ENCODE data around the gene SPX.

Gene SPX

GRCh38 chr12:21518451-21518850 is 7.6 kb upstream of the SPX start:
- TF ChIP-seq ZFX (IDR thresholded peaks at IDR 0.05), result no peak
- TF ChIP-seq, protein P1, sequence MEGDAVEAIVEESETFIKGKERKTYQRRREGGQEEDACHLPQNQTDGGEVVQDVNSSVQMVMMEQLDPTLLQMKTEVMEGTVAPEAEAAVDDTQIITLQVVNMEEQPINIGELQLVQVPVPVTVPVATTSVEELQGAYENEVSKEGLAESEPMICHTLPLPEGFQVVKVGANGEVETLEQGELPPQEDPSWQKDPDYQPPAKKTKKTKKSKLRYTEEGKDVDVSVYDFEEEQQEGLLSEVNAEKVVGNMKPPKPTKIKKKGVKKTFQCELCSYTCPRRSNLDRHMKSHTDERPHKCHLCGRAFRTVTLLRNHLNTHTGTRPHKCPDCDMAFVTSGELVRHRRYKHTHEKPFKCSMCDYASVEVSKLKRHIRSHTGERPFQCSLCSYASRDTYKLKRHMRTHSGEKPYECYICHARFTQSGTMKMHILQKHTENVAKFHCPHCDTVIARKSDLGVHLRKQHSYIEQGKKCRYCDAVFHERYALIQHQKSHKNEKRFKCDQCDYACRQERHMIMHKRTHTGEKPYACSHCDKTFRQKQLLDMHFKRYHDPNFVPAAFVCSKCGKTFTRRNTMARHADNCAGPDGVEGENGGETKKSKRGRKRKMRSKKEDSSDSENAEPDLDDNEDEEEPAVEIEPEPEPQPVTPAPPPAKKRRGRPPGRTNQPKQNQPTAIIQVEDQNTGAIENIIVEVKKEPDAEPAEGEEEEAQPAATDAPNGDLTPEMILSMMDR (conservative IDR thresholded peaks at IDR 0.05), result no peak
- H3K27ac ChIP-seq, result no peak overlapping the region

- no peak for TF ChIP-seq ZFX (IDR thresholded peaks at IDR 0.05)
- TF ChIP-seq, protein P1 (conservative IDR thresholded peaks at IDR 0.05), result no peak
- no peak overlapping the region for H3K27ac ChIP-seq
Measured at GRCh38 chr12:21521541-21521940, 4.6 kb upstream of the SPX start.

GRCh38 chr12:21523148-21523547 is 2.9 kb upstream of the SPX start:
- no peak for TF ChIP-seq ZFX (IDR thresholded peaks at IDR 0.05)
- TF ChIP-seq, protein P1 (conservative IDR thresholded peaks at IDR 0.05), result no peak
- no peak overlapping the region for H3K27ac ChIP-seq

GRCh38 chr12:21526721-21527345 is 737 bp downstream of the SPX start:
- TF ChIP-seq ZFX (IDR thresholded peaks at IDR 0.05), result no peak
- TF ChIP-seq, protein P1 (conservative IDR thresholded peaks at IDR 0.05), result no peak
- no peak overlapping the region for H3K27ac ChIP-seq

DNA sequence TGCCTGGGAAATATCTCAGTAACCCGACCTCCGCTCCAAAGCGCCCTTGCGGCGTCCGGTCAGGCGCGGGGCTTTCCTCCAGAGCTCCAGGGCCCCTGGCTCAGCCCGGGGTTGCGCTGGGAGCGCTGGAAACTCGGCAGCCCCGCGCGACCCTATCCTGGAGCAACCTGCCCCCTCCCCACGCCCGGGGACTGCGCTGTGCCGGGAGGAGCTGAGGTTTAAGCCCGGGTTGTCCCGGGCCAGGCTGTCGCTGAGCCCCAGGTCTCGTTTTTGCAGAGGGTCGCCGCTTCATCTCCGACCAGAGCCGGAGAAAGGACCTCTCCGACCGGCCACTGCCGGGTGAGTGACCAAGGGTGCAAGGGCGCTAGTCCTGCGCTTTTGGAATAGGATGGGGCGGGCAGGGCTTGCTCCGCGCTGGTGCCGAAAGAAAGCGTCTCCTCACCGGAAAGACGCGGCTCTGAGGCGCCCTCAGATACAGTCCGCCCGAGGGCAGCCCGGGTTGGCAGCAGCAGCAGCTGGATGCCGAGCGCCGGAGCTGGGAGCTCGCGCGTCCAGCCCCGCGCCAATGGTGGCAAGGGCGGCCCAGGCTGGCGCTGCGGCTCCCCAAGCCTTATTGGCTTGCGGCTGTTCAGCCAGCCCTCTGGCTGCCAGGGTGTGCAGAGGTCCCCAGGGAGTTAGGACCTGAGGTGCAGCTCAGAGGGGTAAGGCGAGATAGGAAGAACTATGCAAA is 1.5 kb downstream of the SPX start:
- no peak overlapping the region for H3K27ac ChIP-seq
- no peak for TF ChIP-seq ZFX (IDR thresholded peaks at IDR 0.05)
- TF ChIP-seq, protein P1 (conservative IDR thresholded peaks at IDR 0.05), result no peak

DNA sequence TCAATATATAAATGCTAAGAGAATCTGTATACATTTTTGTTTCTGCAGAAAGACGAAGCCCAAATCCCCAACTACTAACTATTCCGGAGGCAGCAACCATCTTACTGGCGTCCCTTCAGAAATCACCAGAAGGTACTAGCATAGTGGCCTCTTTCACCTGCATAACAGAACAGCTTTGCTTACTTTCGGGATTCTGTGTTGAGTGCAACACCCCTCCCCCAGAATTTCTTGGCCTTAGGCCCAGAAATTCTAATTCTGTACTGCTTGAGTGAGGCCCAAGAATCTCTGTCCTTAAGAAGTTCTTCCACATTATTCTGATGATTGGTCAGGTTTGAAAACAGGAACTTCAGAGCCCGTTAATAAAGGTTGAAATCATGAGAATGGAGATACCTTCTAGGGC is 2.9 kb downstream of the SPX start:
- TF ChIP-seq, protein P1 (conservative IDR thresholded peaks at IDR 0.05), result no peak
- no peak for TF ChIP-seq ZFX (IDR thresholded peaks at IDR 0.05)
- no peak overlapping the region for H3K27ac ChIP-seq

DNA sequence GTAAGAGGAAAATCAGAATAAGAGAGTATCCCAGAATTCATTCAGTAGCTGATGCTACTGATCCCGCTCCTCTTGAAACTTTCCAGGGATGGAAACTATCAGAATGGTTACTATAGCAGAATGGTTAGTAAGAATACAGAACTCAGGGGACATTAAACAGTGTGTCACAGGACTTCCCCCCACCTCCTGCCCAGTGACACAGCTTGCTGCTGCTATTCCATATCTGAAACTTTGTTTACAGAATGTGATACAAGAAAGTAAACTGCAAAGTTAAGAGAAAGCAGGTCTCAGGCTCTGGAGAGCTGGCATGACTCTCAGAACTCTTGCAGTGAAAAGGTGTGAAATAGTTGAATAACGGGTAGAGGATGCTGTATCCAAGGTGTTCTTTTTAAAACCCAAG is 3.4 kb downstream of the SPX start:
- TF ChIP-seq, protein P1 (conservative IDR thresholded peaks at IDR 0.05), result no peak
- TF ChIP-seq ZFX (IDR thresholded peaks at IDR 0.05), result no peak

More for the DNA sequence above, 3.4 kb downstream of the SPX start:
- H3K27ac ChIP-seq, result no peak overlapping the region

Data from C4-2B (cell line).